ENCODE data around the gene RIMBP2.

- TF ChIP-seq CTCF (optimal IDR thresholded peaks at IDR 0.05 in 1 of 3, IDR thresholded peaks at IDR 0.05 in 1 of 3, conservative IDR thresholded peaks at IDR 0.05 in 1 of 3; ENCODE audit: extremely low read depth in 1 of 3, insufficient read depth in 2 of 3, low read length in 3 of 3) (no peak), EZH2 (IDR thresholded peaks at IDR 0.05; ENCODE audit: low read length) (no peak)
Observed at GRCh38 chr12:130620756-130621155, 95.3 kb downstream of the RIMBP2 start.
